T-helper 1 cell (primary cell): ENCODE measurements around the gene PEF1.

Experiments
- DNase-seq, 5 donors: peaks; one replicate each; pipeline ENCODE4 v3.0.0-alpha.2; 2012 to 2020

PEF1 gene

GRCh38 chr1:31626223-31627207 lies 18.2 kb downstream of the PEF1 start:
- no peak for DNase-seq

GRCh38 chr1:31625561-31626222 lies 19.0 kb downstream of the PEF1 start:
- DNase-seq = no peak

GRCh38 chr1:31624731-31625514 lies 19.8 kb downstream of the PEF1 start:
- DNase-seq = no peak

- no peak for DNase-seq
Measured at GRCh38 chr1:31624309-31624708, 20.4 kb downstream of the PEF1 start.

GRCh38 chr1:31623365-31623764 lies 21.3 kb downstream of the PEF1 start:
- DNase-seq = no peak

GRCh38 chr1:31621847-31622730 lies 22.6 kb downstream of the PEF1 start:
- DNase-seq = no peak

GRCh38 chr1:31621498-31621820 lies 23.2 kb downstream of the PEF1 start:
- no peak for DNase-seq

GRCh38 chr1:31620631-31621497 lies 23.8 kb downstream of the PEF1 start:
- no peak for DNase-seq

- no peak for DNase-seq
Measured at GRCh38 chr1:31618916-31619846, 25.5 kb downstream of the PEF1 start.

GRCh38 chr1:31617916-31618746 lies 26.5 kb downstream of the PEF1 start:
- peak in 3 of 5 donors; percentile 22 to 25 (median 23) for DNase-seq

- no peak for DNase-seq
Measured at GRCh38 chr1:31617218-31617915, 27.3 kb downstream of the PEF1 start, which contains the start of gene HCRTR1. TSS of gene HCRTR1 (plus strand) at chr1:31617689. CDS start at chr1:31619193, 1,504 bp downstream.

- no peak for DNase-seq
Measured at GRCh38 chr1:31615939-31616338, 28.7 kb downstream of the PEF1 start.

- no peak for DNase-seq
Measured at GRCh38 chr1:31615414-31615813, 29.3 kb downstream of the PEF1 start.

- DNase-seq = no peak
Measured at GRCh38 chr1:31614414-31615005, 30.2 kb downstream of the PEF1 start.

- no peak for DNase-seq
Measured at GRCh38 chr1:31609514-31610118, 35.1 kb downstream of the PEF1 start.

GRCh38 chr1:31607360-31607759 lies 37.3 kb downstream of the PEF1 start:
- DNase-seq = no peak

- peak in 1 of 5 donors; percentile 76 for DNase-seq
Measured at GRCh38 chr1:31605908-31606427, 38.7 kb downstream of the PEF1 start.
